Adrenal gland (tissue), 5 donors: ENCODE data around the gene RGS6.

Experiments used
- CTCF ChIP-seq, 6 experiments: fragments of 450-650 bp in 4 of 6; fragments of 200-600 bp in 2 of 6; sonication (generic) in 1 of 6; IDR thresholded peaks; 1 replicate in 5 of 6; 2 replicates in 1 of 6; pipeline versions ENCODE4 v1.5.1 to v1.8.0; 2016 to 2021; ENCODE audit warnings: antibody characterized with exemption in 6 of 6, mild to moderate bottlenecking in 2 of 6, moderate library complexity in 1 of 6
- POLR2A ChIP-seq, 2 donors: fragments of 450-650 bp; IDR thresholded peaks; one replicate each; pipeline ENCODE4 v1.6.1; 2017; ENCODE audit warnings: antibody characterized with exemption in 2 of 2, mild to moderate bottlenecking in 2 of 2, moderate library complexity in 1 of 2
- donor health status: DM: no; HTN: no; CAD: no.

- TF ChIP-seq POLR2A (IDR thresholded peaks at IDR 0.05) (no peak), CTCF (IDR thresholded peaks at IDR 0.05) (no peak)
Observed at GRCh38 chr14:72124171-72124570, 191.9 kb downstream of the RGS6 start.
